OCI-LY7 (cell line): Measurements from ENCODE around the gene ITK. TPM values are rescaled to one million over a fixed set of nuclear protein-coding genes. Genes with fewer than 3 reads are reported as not detected.
A peak's percentile ranks its signal among the peaks of the same experiment; 100 is the strongest.
"Not testable (repeated sequence)": the region's sequence is repeated elsewhere in the genome, so short reads cannot be mapped to it uniquely, and the experiment has no call there.

Source experiments
- BruUV-seq: library from RNA; stranded (reverse); fragments of 400-500 nt; replicated peaks from 2 replicates; lab custom pipeline; 2021; lab: Mats Ljungman, UMichigan
- CTCF ChIA-PET: fragments of 300-600 bp; sonication (Branson Sonifier 250); formaldehyde crosslinking; loops from one replicate; lab custom pipeline; 2022; ENCODE audit warnings: antibody characterized with exemption; ENCODE audit not compliant: unreplicated experiment; lab: Charles Lee
- POLR2A ChIA-PET: fragments of 300-600 bp; sonication (Branson Sonifier 250); formaldehyde crosslinking; loops from one replicate; lab custom pipeline; 2022; ENCODE audit warnings: antibody characterized with exemption; lab: Charles Lee
- DNase-seq: peaks from one replicate; pipeline ENCODE4 v3.0.0-alpha.2; 2015; ENCODE audit warnings: low spot score
- H2AFZ ChIP-seq: fragments of 200-600 bp; sonication (generic), shearing (Covaris generic); 2 replicates; pipeline ENCODE4 v1.6.1; 2014; ENCODE audit warnings: mild to moderate bottlenecking, antibody characterized with exemption, low read length, moderate library complexity
- H3K27ac ChIP-seq: fragments of 200-600 bp; sonication (generic); 2 replicates; pipeline ENCODE4 v1.5.1; 2014; ENCODE audit warnings: mixed run types, low read depth, mild to moderate bottlenecking, moderate library complexity, low read length, inconsistent platforms; ENCODE audit not compliant: poor library complexity, severe bottlenecking
- H3K36me3 ChIP-seq: fragments of 200-600 bp; sonication (generic); 2 replicates; pipeline ENCODE4 v1.6.1; 2014; ENCODE audit warnings: mild to moderate bottlenecking, antibody characterized with exemption, low read length, moderate library complexity, mixed read lengths; ENCODE audit not compliant: insufficient read depth
- H3K4me1 ChIP-seq: fragments of 200-600 bp; sonication (generic); 2 replicates; pipeline ENCODE4 v1.5.1; 2014; ENCODE audit warnings: mild to moderate bottlenecking, low read length; ENCODE audit not compliant: insufficient read depth, poor library complexity, severe bottlenecking
- H3K4me2 ChIP-seq: fragments of 200-600 bp; sonication (generic); 2 replicates; pipeline ENCODE4 v1.6.1; 2014; ENCODE audit warnings: mild to moderate bottlenecking, low read length
- H3K4me3 ChIP-seq: fragments of 200-600 bp; sonication (generic); 2 replicates; pipeline ENCODE4 v1.5.1; 2014; ENCODE audit warnings: mild to moderate bottlenecking, low read depth, low read length; ENCODE audit not compliant: poor library complexity, severe bottlenecking
- H3K79me2 ChIP-seq: fragments of 200-600 bp; sonication (generic); 2 replicates; pipeline ENCODE4 v1.6.1; 2016; ENCODE audit warnings: low read depth, mild to moderate bottlenecking, low read length, moderate library complexity, mixed read lengths; ENCODE audit not compliant: insufficient read depth
- H3K9me2 ChIP-seq: fragments of 200-600 bp; sonication (generic); 2 replicates; pipeline ENCODE4 v1.6.1; 2016; ENCODE audit warnings: mild to moderate bottlenecking, low read length, mixed read lengths; ENCODE audit not compliant: insufficient read depth
- H3K9me3 ChIP-seq: fragments of 200-600 bp; sonication (generic); 2 replicates; pipeline ENCODE4 v1.6.1; 2014; ENCODE audit warnings: mild to moderate bottlenecking, mixed run types, low read length, mixed read lengths
- H4K20me1 ChIP-seq: fragments of 200-600 bp; sonication (generic); 2 replicates; pipeline ENCODE4 v1.6.1; 2014; ENCODE audit warnings: mild to moderate bottlenecking, antibody characterized with exemption, low read length, moderate library complexity, mixed read lengths; ENCODE audit not compliant: insufficient read depth
- EZH2phosphoT487 ChIP-seq: fragments of 200-600 bp; sonication (generic); IDR thresholded peaks from 2 replicates; pipeline ENCODE4 v1.6.1; 2018; ENCODE audit warnings: low read depth, borderline replicate concordance, mild to moderate bottlenecking, mixed run types, antibody characterized with exemption, low read length, moderate library complexity, mixed read lengths
- intact Hi-C: fragments of 100-400 bp; cut with micrococcal nuclease; formaldehyde crosslinking; loops from one replicate; pipeline ENCODE4 v1.10.0; 2022; ENCODE audit not compliant: unreplicated experiment
- total RNA-seq, 2 experiments: library from RNA; depleted of rRNA in 1 of 2; stranded (reverse); fragments of >200 nt in 1 of 2; shearing (Covaris generic) in 1 of 2; gene quantifications; 2 replicates each; pipeline ENCODE4 v1.2.3, GENCODE V29; 2014 to 2022
- TF ChIP-seq, protein P1 (sequence below): fragments of 200-600 bp; sonication (generic); conservative IDR thresholded peaks from 2 replicates; pipeline ENCODE4 v1.5.1; 2014; ENCODE audit warnings: mild to moderate bottlenecking, antibody characterized with exemption, low read length, moderate library complexity, mixed read lengths

ITK gene
- total RNA-seq, 2 experiments from 2014 or later: not detected

DNA sequence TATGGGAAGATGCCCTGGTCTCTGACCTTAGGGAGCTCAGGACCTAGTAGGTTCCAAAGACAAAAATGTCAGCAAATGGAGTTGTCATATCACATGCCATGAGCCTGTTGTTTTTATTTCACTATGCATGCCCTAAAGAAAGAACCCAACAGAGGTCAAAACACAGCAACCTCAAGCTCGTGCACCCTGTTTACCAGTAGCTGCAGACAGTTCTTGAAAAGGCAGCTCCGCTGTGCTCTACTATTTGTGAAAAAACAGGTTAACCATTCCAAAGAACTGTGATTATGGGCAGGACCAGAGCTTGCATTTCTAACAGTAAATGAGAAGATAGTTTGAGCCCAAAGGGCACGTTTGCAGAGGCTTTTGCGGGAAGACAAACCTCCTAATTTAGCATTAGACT lies 22.8 kb downstream of the ITK start:
- Histone ChIP-seq H3K27ac (no peak overlapping the region), H2AFZ (0 out of 2 replicates have a peak overlapping the region, but pooled peaks have one; percentile 5), H4K20me1 (no peaks in the 10 kb centered on the region), H3K36me3 (no peaks in the 10 kb centered on the region; the same call in 1 of the 2 replicates), H3K79me2 (no peaks in the 10 kb centered on the region), H3K4me2 (no peak overlapping the region), H3K4me1 (peaks cover 8% of the 10 kb centered on the region), H3K9me2 (no peaks in the 10 kb centered on the region), H3K4me3 (no peak overlapping the region), H3K9me3 (no peaks in the 10 kb centered on the region; the same call in 1 of the 2 replicates)
- ChIA-PET POLR2A (no interaction called here), CTCF (no interaction called here)
- BruUV-seq: no TSS peak
- no peak for DNase-seq
- TF ChIP-seq EZH2phosphoT487: no peak
- TF ChIP-seq, protein P1, sequence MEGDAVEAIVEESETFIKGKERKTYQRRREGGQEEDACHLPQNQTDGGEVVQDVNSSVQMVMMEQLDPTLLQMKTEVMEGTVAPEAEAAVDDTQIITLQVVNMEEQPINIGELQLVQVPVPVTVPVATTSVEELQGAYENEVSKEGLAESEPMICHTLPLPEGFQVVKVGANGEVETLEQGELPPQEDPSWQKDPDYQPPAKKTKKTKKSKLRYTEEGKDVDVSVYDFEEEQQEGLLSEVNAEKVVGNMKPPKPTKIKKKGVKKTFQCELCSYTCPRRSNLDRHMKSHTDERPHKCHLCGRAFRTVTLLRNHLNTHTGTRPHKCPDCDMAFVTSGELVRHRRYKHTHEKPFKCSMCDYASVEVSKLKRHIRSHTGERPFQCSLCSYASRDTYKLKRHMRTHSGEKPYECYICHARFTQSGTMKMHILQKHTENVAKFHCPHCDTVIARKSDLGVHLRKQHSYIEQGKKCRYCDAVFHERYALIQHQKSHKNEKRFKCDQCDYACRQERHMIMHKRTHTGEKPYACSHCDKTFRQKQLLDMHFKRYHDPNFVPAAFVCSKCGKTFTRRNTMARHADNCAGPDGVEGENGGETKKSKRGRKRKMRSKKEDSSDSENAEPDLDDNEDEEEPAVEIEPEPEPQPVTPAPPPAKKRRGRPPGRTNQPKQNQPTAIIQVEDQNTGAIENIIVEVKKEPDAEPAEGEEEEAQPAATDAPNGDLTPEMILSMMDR: no peak
- intact Hi-C loops: no loop called here

DNA sequence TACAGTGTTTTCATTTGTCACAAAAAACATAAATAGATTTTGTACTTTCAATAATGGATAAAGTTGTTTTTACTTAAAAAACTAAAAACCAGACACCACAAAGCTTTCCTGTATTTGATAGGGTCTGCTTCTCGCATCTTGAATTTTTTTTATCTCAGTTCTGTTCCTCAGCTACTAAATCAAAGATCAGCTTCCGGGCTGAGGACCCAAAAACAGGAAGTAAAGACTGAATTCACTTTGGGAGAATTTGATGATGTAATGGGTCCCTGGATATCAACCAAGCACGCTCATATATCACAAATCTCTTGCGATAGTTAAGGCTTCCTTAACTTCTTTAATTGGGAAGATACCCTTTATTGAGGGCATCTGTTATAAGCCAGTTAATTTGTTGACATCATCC lies 24.1 kb downstream of the ITK start:
- H3K4me1 ChIP-seq: peaks cover 8% of the 10 kb centered on the region
- H4K20me1 ChIP-seq: no peaks in the 10 kb centered on the region
- TF ChIP-seq, protein P1: no peak
- no peak for TF ChIP-seq EZH2phosphoT487
- H3K36me3 ChIP-seq: no peaks in the 10 kb centered on the region; the same call in 1 of the 2 replicates
- H3K9me2 ChIP-seq: no peaks in the 10 kb centered on the region
- BruUV-seq: no TSS peak
- no peak overlapping the region for H3K4me3 ChIP-seq
- no peak overlapping the region for H3K4me2 ChIP-seq
- POLR2A ChIA-PET: interaction anchor here (0.6 to 1.4 kb wide), 4 partner anchors 17 to 257 kb away, joined by 3 to 6 read pairs (median 4); partner anchors contain the start of gene MED7
- CTCF ChIA-PET: no interaction called here
- intact Hi-C loops: no loop called here
- no peaks in the 10 kb centered on the region; the same call in 1 of the 2 replicates for H3K9me3 ChIP-seq
- H2AFZ ChIP-seq: peak overlapping the region; percentile 85
- DNase-seq: peak; percentile 62
- no peak overlapping the region for H3K27ac ChIP-seq
- H3K79me2 ChIP-seq: no peaks in the 10 kb centered on the region

DNA sequence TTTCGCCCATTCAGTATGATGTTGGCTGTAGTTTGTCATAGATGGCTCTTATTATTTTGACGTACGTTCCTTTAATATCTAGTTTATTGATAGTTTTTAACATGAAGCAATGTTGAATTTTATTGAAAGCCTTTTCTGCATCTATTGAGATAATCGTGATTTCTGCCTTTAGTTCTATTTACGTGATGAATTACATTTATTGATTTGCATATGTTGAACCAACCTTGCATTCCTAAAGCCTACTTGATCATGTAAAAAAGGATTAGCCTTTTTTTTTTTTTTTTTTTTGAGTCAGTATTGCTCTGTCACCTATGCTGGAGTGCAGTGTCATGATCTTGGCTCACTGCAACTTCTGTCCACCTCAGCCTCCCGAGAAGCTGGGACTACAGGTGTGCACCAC lies 25.1 kb downstream of the ITK start:
- no peak for TF ChIP-seq EZH2phosphoT487
- TF ChIP-seq, protein P1: no peak
- H3K4me3 ChIP-seq: no peak overlapping the region
- H3K79me2 ChIP-seq: no peaks in the 10 kb centered on the region
- no peaks in the 10 kb centered on the region; the same call in 1 of the 2 replicates for H3K9me3 ChIP-seq
- no peak overlapping the region for H2AFZ ChIP-seq
- no peaks in the 10 kb centered on the region; the same call in 1 of the 2 replicates for H3K36me3 ChIP-seq
- intact Hi-C loops: no loop called here
- BruUV-seq: no TSS peak
- no peak for DNase-seq
- H3K4me1 ChIP-seq: peaks cover 8% of the 10 kb centered on the region
- CTCF ChIA-PET: no interaction called here
- no peak overlapping the region for H3K4me2 ChIP-seq
- H4K20me1 ChIP-seq: no peaks in the 10 kb centered on the region
- no peaks in the 10 kb centered on the region for H3K9me2 ChIP-seq
- POLR2A ChIA-PET: interaction anchor here (0.7 to 1.4 kb wide), 2 partner anchors 9 to 16 kb away, joined by 5 to 6 read pairs; no protein-coding TSS in a partner anchor
- H3K27ac ChIP-seq: no peak overlapping the region

DNA sequence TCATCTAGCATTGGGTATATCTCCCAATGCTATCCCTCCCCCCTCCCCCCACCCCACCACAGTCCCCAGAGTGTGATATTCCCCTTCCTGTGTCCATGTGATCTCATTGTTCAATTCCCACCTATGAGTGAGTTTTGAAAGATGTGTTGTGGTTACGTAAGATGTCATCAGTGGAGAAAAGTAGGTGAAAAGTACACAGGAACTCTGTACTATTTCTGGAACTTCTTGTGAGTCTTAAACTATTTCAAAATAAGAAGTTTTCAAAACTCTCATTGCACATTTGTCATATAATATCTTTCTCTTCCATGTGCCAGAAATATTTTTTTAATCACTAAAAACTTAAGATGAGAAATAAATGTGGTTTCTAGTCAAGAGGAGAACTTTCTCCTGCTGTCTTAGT lies 30.0 kb downstream of the ITK start:
- H2AFZ ChIP-seq, CTCF ChIA-PET, H3K36me3 ChIP-seq, H3K4me1 ChIP-seq, H3K4me3 ChIP-seq, H4K20me1 ChIP-seq, POLR2A ChIA-PET, H3K79me2 ChIP-seq, H3K4me2 ChIP-seq, H3K27ac ChIP-seq, H3K9me3 ChIP-seq, H3K9me2 ChIP-seq, BruUV-seq, intact Hi-C loops, DNase-seq: not testable (repeated sequence)
